ENCODE results near the gene KHDC4. TPM values are rescaled to one million over a fixed set of nuclear protein-coding genes. Genes with fewer than 3 reads are reported as not detected.
A peak's percentile ranks its signal among the peaks of the same experiment; 100 is the strongest.

KHDC4 gene
- total and polyA plus RNA-seq, 2 of the 13 experiments (the other 11 are each of a cell fraction or from before 2014, with no cell fraction given): 33.5 to 92.0 TPM

- no peak for TF ChIP-seq ZHX1 (CRISPR knock-in tag; IDR thresholded peaks at IDR 0.05; ENCODE audit: low read depth)
- TF ChIP-seq LRRFIP1 (CRISPR knock-in tag; conservative IDR thresholded peaks at IDR 0.05): no peak
- TF ChIP-seq PHF20 (CRISPR knock-in tag; IDR thresholded peaks at IDR 0.05): 0 out of 2 replicates have a peak, but pooled peaks have one; percentile 9
- no peak for TF ChIP-seq ZNF251 (CRISPR knock-in tag; IDR thresholded peaks at IDR 0.05)
- peak; percentile 65; the same call in 1 of the 2 replicates for TF ChIP-seq HBP1 (CRISPR knock-in tag; IDR thresholded peaks at IDR 0.05; ENCODE audit: low read depth)
- TF ChIP-seq BCL3 (CRISPR knock-in tag; IDR thresholded peaks at IDR 0.05): 0 out of 2 replicates have a peak, but pooled peaks have one; percentile 12
- no peak for TF ChIP-seq SMAD3 (CRISPR knock-in tag; IDR thresholded peaks at IDR 0.05)
- no peak for TF ChIP-seq ZNF512 (CRISPR knock-in tag; IDR thresholded peaks at IDR 0.05)
- TF ChIP-seq NFIB (CRISPR knock-in tag; IDR thresholded peaks at IDR 0.05; ENCODE audit: borderline replicate concordance): no peak
- no peak for TF ChIP-seq ZNF496 (CRISPR knock-in tag; IDR thresholded peaks at IDR 0.05; ENCODE audit: insufficient replicate concordance)
- TF ChIP-seq ZNF431 (CRISPR knock-in tag; IDR thresholded peaks at IDR 0.05; ENCODE audit: borderline replicate concordance, low read depth): 0 out of 2 replicates have a peak, but pooled peaks have one; percentile 35
- TF ChIP-seq ZNF326 (CRISPR knock-in tag; IDR thresholded peaks at IDR 0.05; ENCODE audit: borderline replicate concordance): no peak
- no peak for TF ChIP-seq PRDM4 (CRISPR knock-in tag; IDR thresholded peaks at IDR 0.05; ENCODE audit: borderline replicate concordance)
- TF ChIP-seq ZNF605 (CRISPR knock-in tag; IDR thresholded peaks at IDR 0.05): no peak
- TF ChIP-seq ATAD3A (CRISPR knock-in tag; IDR thresholded peaks at IDR 0.05): no peak
- no peak for TF ChIP-seq ZNF558 (CRISPR knock-in tag; IDR thresholded peaks at IDR 0.05; ENCODE audit: borderline replicate concordance)
These were observed 44.2 kb upstream of the KHDC4 start, which contains the start of gene ARHGEF2 (continued) for GRCh38 chr1:155978325-155978972.
